Fibroblast of mammary gland (primary cell): Measurements from ENCODE around the gene NME7.

Experiments used
- DNase-seq: peaks from one replicate; pipeline ENCODE4 v3.0.0-alpha.2; 2010; ENCODE audit warnings: low read depth
- H3K4me3 ChIP-seq: 2 replicates; pipeline ENCODE4 v1.5.1; 2011; ENCODE audit warnings: low read depth, mild to moderate bottlenecking, low read length, moderate library complexity; ENCODE audit not compliant: control insufficient read depth
- CTCF ChIP-seq: conservative IDR thresholded peaks from 2 replicates; pipeline ENCODE4 v1.5.1; 2011; ENCODE audit warnings: low read depth, low read length, inconsistent platforms; ENCODE audit not compliant: control insufficient read depth, insufficient read depth

Gene NME7

GRCh38 chr1:169363046-169363730 is 4.4 kb downstream of the NME7 start:
- DNase-seq, result peak; percentile 91
- no peak overlapping the region for H3K4me3 ChIP-seq
- no peak for TF ChIP-seq CTCF

- DNase-seq, result peak; percentile 67
- TF ChIP-seq CTCF, result no peak
- no peak overlapping the region for H3K4me3 ChIP-seq
These were observed 6.3 kb downstream of the NME7 start for GRCh38 chr1:169361281-169361680.

GRCh38 chr1:169360415-169360814 is 7.2 kb downstream of the NME7 start:
- no peak for TF ChIP-seq CTCF
- H3K4me3 ChIP-seq, result no peak overlapping the region
- no peak for DNase-seq

GRCh38 chr1:169348383-169349036 is 19.1 kb downstream of the NME7 start:
- peak; percentile 71 for DNase-seq
- TF ChIP-seq CTCF, result peak; percentile 78
- H3K4me3 ChIP-seq, result no peak overlapping the region

- DNase-seq, result no peak
- no peak for TF ChIP-seq CTCF
- H3K4me3 ChIP-seq, result no peak overlapping the region
These were observed 19.8 kb downstream of the NME7 start for GRCh38 chr1:169347688-169348382.

- no peak for TF ChIP-seq CTCF
- no peak for DNase-seq
- no peak overlapping the region for H3K4me3 ChIP-seq
These were observed 21.5 kb downstream of the NME7 start for GRCh38 chr1:169346036-169346589.
